GM19035 (cell line): Measurements from ENCODE around the gene PLAAT4.
"Not testable (repeated sequence)": the region's sequence is repeated elsewhere in the genome, so short reads cannot be mapped to it uniquely, and the experiment has no call there.

Source experiments
- ATAC-seq: cut with Tn5 transposase; IDR thresholded peaks from one replicate; pipeline ENCODE4 v1.9.1; 2021; ENCODE audit not compliant: unreplicated experiment

PLAAT4 gene

GRCh38 chr11:63567044-63567840 lies 30.6 kb downstream of the PLAAT4 start:
- ATAC-seq: peak; percentile 75

GRCh38 chr11:63569570-63569969 lies 33.0 kb downstream of the PLAAT4 start:
- no peak for ATAC-seq

- peak; percentile 46 for ATAC-seq
These were observed 35.5 kb downstream of the PLAAT4 start for GRCh38 chr11:63572026-63572688.

GRCh38 chr11:63573881-63574855 lies 37.6 kb downstream of the PLAAT4 start:
- ATAC-seq: no peak

- ATAC-seq: no peak
These were observed 38.4 kb downstream of the PLAAT4 start for GRCh38 chr11:63574856-63575602.

GRCh38 chr11:63578882-63579281 lies 42.3 kb downstream of the PLAAT4 start:
- not testable (repeated sequence) for ATAC-seq

- not testable (repeated sequence) for ATAC-seq
These were observed 44.6 kb downstream of the PLAAT4 start for GRCh38 chr11:63581224-63581623.

GRCh38 chr11:63583357-63583677 lies 46.7 kb downstream of the PLAAT4 start:
- no peak for ATAC-seq

GRCh38 chr11:63586451-63587166 lies 50.0 kb downstream of the PLAAT4 start:
- no peak for ATAC-seq

GRCh38 chr11:63589000-63589399 lies 52.4 kb downstream of the PLAAT4 start:
- ATAC-seq: no peak

GRCh38 chr11:63590024-63590788 lies 53.6 kb downstream of the PLAAT4 start:
- ATAC-seq: no peak

- ATAC-seq: no peak
These were observed 56.4 kb downstream of the PLAAT4 start for GRCh38 chr11:63592975-63593395.

- no peak for ATAC-seq
These were observed 58.7 kb downstream of the PLAAT4 start for GRCh38 chr11:63595296-63595695.
